GM21529 (cell line): ENCODE measurements around the gene CD247.
"Not testable (repeated sequence)": the region's sequence is repeated elsewhere in the genome, so short reads cannot be mapped to it uniquely, and the experiment has no call there.

ENCODE experiments used
- ATAC-seq: cut with Tn5 transposase; IDR thresholded peaks from one replicate; pipeline ENCODE4 v1.9.1; 2021; ENCODE audit not compliant: unreplicated experiment

Gene CD247

DNA sequence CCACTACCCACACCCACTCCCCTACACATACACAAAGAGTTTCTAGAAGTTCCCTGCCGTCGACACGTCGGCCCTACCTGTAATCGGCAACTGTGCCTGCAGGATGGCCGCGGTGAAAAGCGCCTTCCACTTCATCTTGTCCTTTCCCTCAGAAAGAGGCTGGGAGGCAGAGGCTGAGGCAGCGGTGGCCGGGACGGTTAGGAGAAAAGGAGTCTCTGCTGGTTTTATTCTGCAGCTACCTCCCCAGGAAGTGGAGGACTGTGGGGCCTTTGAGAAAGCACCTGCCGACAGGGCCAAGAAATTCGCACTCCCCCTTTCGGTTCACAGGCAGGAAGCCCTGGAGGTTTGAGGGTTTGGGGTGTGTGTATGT is at the start of gene CD247:
Gene CD247 (minus strand): TSS at position 199 of the 370 bp plus-strand sequence. CDS start 64 bp downstream, at position 135.
- no peak for ATAC-seq

DNA sequence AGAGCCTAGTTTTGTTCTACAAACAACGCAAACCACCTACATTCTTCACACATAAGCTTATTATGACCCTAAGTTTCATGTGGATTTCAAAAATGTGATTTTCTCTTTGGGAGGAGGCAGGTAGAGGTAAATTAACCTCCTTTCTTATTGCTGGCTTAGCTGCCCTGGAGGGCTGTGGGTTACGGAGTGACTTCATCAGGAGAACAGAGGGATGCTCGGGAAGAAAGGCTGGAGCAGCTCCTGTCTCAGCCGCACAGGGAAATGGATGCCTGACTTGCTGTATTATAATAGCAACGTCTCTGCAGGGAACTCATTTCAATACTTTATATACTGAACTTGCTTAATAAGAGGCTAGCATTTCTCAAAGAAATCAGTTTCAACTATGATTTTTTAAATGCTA is 49.3 kb upstream of the CD247 start:
- no peak for ATAC-seq

DNA sequence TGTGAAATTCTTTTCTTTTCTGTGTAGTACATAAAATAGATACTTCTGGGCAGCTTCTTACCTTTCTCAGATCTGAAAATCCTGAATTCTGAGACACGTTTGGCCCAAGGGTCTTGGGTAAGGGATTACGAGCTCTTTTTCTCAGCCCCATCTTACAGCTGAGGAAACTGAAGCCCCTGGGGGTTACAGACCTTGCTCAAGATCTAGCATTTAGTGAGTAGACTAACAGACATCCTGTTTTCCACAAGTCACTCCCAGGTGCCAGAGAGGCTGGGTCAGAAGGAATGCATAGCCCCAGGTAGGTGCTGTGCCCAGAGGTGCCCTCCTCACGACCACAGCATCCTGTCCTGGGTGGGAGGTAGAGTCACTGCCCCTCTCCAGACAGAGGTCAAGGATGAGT is 48.4 kb upstream of the CD247 start:
- no peak for ATAC-seq

DNA sequence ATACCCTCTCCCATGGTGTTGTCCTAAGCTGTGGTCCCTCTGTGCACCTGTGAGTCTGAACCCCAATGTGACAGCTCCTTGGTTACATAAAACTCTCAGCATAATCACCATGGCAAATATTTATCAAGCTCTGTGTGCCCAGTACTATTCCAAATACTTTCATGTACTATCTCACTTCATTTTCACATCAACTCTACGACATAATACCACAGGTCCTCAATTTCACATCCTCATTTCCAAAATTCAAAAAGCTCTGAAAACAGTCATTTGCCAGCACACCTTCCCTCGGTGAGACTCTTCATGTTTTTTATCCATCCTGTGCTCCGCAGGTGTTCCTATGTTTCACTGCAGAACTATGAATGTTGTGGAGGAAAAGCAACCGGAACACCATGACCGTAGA is 47.6 kb upstream of the CD247 start:
- ATAC-seq, result no peak

DNA sequence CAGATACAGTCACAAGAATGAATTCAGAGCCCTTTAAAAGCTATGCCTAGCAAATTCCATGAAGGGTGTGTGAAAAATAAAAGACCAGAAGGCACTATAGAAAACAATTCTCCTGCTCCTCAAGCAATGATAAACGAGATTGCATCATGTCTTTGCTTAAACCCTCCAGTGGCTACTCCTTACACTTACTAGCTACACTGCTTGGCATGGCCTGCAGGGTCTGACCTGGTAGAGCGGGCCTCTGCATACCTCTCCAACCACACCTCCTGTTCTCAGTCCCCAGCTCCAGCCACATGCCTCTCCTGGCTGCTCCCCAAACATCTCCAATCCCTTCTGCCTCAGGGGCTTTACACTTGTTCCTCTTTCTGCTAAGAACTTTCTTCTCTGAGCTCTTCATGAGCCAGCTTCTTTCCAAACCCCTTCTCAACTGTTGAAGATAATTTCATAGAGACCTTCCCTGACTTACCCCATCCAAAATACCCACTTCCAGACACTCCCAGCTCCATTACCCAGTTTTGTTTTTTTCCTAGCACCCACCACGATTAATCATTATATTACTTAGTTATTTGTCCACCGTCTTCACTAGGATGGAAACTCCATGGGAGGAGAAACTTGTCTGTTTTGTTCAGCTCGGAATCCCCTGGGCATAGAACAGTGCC is 46.4 kb upstream of the CD247 start:
- ATAC-seq, result no peak

DNA sequence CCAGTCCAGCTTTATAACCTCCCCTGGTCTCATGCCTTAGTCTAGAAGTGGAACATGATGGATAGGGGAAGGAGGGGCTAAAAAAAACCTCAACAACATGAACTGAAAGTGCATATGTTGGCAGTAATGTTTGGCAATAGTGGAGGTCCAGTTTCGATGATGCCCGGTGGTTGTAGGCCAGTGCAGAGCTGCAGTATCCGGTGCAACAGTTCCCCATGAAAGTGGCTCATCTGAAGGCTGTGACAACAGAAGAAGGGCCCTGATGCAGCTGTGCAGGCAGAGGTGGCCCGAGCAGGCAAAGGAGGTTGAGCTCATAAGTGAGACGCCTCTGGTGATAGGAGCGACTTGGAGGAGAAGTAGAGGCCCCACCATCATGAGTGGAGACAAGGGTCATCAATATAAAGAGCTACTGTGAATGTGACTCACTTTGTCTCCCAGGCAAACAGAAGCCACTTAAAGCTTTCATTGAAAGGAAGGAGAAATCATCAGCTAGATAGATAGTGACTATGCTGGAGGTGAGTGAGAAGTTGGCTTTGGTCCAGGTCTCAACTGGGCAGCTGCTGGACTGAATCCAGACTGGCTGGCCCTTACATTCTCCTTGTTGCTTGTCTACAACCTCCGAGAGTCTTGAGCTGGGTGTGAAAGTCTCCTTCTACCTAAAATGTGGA is 45.4 kb upstream of the CD247 start:
- no peak for ATAC-seq

DNA sequence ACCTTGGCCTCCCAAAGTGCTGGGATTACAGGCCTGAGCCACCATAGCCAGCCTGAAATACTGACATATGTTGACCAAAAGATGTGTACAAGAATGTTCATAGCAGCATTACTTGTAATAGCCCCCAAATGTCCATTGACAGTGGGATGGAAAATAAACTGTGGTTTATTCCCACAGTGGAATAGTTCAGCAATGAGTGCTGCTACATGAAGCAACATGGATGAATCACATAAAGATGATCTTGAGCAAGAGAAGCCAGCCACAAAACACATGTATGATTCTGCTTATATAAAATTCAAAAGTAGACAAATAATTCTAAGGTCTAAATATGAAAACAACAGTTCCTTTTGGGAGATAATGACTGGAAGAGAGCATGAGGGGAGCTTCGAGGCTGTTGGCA is 44.4 kb upstream of the CD247 start:
- no peak for ATAC-seq

DNA sequence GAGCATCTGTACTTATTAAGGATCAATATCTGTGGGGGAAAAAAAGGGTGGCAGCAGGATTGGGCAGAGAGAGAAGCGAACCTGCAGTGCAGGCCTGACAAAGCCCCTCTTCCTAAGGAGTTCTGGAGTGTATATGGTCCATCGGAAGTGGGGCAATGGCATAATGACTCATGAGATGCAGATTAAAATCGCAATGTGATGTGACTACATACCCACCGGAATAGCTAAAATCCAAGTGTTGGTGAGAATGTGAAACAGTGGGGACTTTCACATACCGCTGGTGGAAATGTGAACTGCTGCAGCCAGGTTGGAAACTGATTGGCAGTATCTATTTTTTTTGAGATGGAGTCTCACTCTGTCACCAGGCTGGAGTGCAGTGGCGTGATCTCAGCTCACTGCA is 43.4 kb upstream of the CD247 start:
- ATAC-seq, result no peak

DNA sequence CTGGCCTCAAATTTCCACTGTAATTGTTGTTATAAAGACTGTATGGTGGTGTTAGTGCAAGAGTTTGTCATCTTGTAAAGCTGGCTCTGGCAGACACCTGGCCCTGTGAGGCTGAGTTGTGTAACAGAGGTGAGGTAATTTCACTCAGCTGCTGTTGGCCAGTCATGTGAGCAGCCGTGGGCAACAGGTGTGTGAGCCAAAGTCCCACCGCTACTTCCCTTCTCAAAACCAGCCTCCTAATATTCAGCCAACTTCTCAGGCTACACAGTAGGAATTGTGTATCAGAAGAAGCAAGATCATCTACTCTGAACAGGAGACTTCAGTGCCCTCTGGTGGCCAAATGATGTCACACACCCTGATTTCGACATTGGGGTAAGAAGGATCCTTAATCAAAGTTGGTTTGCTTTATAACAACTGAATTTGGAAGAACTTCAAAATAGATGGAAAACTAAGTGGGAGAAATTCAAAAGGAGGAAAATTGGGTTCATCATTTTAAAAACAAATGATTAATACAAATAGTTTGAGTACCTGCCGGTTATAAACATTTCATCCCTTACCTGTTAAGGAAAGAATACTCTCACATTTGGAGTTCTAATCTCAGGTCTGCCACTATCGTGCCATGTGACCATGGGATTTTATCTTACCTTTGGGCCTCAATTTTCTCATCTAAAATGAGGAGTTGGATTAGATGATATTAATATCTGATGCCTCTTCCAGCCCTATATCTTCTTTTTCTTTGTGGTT is 37.8 kb upstream of the CD247 start:
- ATAC-seq, result peak; percentile 24

DNA sequence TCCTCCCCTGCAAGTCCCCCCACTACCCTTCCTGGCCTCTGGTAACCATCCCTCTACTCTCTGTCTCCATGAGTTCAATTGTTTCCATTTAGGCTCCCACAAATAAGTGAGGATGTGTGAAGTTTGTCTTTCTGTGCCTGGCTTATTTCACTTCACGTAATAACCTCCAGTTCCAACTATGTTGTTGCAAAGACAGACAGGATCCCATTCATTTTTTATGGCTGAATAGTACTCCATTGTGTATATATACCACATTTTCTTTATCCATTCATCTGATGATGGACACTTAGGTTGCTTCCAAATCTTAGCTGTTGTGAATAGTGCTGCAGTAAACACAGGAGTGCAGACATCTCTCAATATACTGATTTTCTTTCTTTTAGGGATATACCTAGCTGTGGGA is 36.7 kb upstream of the CD247 start:
- not testable (repeated sequence) for ATAC-seq

DNA sequence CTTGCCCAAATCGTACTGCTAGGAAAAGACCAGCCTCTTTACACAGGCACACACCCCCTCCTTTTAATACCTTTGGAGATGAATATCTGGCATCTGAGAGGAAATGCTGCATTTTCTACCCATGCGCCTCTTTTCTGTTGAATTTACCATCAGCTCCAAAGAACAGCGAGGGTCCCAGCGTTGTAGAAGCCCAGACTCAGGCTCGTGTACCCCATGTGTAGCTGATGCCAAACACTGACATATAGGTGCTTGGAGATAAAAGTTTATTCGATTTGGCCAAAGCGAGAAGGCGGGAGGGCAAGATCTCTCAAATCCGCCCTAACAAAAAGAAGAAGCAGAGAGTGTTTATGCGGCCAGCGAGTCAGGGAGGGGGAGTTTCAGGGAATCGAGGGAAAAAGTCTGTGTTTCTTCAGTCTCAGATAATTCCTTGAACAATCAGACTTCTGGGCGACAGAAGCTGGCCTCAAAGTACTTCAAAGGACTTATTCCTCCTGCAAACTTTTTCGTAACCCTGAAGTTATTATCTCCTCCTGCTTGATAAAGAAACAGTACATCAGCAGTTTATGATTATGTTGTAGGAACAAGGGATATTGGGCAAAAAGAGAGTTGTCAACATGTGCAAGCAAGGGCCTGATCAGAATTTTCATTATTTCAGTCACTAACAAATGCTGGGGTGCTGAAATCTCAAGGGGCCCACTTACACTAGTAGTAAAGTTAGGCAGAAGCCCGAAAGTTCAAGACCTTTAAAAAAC is 35.9 kb upstream of the CD247 start:
- peak; percentile 12 for ATAC-seq

DNA sequence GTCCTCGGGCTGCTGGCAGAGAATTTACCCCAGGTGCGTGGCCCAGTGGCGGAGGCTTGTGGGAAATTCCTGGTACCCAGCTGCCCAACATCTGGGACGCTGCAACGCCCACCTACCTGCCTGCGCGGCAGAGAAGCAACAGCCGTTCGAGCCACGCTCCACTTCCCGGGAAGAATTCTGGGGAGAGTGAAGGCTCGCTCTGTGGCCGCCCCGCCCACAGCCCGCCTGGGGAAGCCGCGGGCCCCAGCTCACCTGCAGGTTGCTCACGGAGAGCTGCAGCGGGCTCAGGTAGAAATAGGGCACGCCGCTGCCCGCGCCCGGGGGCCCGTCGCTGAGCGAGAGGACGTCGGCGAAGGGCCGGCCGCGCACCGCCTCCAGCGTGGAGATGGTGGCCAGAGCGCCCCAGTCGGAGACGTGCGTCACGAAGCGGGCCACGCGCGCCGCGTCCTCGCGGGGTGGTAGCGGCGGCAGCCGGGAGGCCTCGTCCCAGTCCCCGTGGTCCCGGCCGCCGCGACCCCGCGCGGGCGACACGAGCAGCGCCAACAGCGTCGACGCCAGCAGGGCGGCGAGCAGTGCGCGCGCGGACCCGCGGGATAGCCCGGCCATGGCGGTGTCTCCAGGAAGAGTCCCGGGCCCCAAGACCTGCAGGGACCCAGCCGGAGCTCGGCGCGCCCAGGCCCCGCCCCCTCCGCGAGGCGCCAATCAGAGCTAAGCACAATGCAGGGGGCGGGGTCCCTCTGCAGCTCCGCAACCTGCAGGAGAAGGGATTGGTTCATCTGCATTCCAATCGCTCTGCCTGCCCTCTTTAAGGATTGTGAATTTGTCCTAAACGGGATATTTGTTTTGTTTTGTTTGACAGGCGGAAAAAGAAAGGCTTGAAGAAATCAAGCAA is 35.1 kb upstream of the CD247 start, which contains the start of gene CREG1:
Gene CREG1 (minus strand): TSS at position 627 of the 892 bp plus-strand sequence.
- peak; percentile 97 for ATAC-seq

DNA sequence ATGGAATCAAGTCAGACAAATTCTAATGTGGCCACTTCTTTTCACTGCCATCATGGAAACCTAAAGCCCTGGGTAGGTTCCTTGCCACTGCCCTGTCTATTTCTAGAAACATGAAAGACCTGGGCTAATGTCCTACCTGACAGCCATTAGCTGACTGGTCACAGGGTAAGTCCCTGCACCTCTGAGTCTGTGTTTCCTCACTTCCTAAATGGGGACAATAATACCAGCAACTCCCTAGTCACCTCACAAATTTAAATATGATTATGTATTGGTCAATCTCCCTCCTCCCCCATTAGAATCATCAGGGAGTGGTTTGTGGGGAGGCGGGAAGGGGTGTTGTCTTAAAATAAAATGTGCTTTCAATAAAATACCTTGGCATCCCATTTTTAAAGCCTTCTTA is 33.0 kb upstream of the CD247 start:
- no peak for ATAC-seq

DNA sequence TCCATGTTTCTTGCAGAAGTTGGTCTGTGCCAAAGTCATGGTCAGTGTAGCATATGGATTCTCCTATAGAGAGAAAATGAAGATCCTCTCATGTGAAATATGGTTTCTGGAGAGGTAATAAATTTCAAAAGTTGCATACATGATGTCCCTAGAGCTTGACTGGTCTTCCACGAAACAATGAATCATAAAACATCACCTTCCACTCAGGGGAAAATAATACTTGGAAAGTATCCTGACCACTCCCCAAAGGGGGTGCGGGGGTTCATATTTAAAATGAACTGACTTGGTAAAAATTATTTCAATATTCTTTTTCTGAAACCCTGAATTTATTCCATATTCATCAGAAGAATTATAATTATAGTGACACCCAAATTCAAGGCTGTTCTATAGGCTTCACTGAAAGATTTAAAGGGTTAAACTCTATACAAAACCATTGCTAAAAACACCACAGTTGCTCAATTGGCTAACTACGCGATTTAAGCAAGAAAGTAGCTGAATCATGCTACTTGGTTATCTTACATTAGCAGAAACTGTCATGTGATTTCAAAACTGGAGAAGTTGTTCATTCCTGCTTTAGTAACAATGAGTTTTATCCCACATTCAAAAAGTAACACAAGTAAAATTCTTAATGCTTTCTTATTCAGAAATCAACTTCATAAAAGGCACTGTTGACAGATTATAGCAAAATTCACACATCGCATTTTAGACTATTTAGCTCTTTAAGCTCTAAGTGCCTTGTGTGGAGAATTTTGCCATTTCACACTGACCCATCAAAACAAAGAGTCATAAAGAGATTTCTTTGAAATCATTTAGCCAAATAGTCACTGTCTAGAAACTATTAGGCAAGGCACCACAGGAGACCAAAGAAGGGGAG is 30.0 kb upstream of the CD247 start:
- ATAC-seq, result no peak

DNA sequence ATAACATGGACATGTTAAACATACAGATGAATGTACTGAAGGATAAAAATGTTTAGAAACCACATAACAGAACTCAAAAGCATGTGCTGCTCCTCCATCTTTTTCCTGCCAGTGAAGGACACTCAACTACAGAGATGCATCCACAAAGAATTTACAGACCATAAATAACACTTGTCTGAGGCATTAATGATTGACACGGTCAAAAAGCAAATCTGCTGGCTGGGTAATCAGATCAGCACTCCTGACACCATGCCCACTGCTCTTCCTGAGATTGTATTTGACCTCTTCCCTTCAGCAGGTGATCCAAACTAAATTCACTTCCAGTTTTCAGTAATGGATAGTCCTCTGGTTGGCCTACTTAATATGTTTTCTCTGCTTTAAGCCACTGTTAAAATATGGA is 28.6 kb upstream of the CD247 start:
- no peak for ATAC-seq

DNA sequence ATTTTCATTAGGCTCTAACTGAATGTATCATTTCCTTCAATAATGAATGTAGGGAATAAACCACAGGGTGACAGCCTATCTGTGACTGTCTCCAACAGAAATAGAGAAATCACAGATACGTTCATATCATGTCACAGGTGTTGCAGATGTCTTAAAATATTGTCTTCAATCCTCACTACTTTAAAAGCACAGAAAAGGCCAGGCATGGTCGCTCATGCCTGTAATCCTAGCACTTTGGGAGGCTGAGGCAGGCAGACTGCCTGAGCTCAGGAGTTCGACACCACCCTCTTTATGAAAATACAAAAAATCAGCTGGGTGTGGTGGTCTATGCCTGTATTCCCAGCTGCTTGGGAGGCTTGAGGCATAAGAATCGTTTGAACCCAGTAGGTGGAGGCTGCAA is 27.0 kb upstream of the CD247 start:
- no peak for ATAC-seq

DNA sequence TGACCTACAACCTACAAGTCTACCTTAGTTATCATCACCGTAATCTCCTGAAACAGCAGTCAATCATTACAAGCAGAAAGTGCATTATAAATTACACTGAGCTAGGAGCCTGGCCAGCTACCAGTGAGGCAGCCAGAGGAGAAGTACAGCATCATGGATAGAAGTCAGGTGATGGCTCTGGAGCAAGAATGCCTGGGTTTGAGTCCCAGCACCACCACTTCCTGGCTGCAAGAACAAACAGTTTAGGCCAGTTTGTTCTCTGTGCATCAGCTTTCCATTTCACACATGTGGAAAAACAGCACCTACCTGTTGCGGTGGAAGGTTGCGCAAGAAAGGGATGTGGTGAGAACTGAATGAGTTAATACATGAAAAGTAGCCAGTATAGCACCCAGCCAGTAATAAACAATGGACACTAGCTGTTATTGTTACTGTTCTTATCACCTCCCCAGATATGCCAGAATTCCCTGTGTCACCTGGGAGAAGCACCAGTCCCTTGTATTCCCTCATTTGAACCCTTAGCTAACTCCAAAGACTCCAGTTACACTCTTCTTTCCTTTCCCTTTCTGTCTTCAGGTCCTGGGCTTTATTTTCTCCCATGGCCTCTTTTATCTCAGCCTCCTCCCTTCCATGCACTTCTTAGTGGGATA is 26.2 kb upstream of the CD247 start:
- ATAC-seq, result no peak

DNA sequence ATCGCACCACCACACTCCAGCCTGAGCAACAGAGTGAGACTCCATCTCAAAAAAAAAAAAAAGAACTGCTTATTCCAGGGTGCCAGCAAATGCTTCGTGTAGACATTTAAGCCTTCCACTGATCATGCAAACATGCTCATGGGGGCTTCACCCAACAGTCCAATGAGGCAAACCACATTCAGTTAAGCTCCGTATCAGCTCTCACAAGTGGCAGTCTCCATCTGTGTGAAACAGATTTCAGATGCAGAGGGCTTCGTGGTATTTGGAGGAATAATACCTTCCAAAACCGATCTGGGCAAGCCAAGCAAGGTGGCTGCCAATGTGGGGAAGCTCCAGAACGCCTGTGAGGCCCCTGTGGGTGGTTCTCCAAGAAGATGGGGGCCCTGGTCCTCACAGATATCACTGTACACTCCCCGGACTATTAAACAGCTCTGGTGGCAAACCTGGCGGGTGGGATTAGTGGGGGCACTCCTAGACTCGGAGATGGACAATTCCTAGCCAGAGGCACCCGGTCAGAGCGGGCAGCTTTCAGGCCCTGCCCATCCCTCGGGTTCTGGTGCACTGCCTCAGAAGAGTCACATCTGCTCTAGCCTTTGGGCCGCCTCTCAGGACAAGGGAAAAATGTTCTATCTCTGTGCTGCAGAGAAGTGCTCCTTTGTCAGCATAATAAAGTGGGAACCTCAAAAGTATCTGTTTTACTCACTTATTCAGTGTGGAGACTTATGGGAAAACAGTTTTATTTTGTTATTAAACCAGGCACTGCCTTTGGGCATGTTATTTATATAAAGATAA is 25.1 kb upstream of the CD247 start:
- no peak for ATAC-seq
